Cardiac fibroblast (primary cell): ENCODE results near the gene PHF12.

ENCODE experiments used
- DNase-seq, 2 donors: peaks; one replicate each; pipeline versions ENCODE4 v3.0.0 to v3.0.0-alpha.2; 2010; ENCODE audit warnings: low read depth in 2 of 2
- H3K4me3 ChIP-seq, 2 donors: replicated peaks in 1 of 2; 1 replicate in 1 of 2; 2 replicates in 1 of 2; pipeline ENCODE4 v1.5.1; 2011; ENCODE audit warnings: low read depth in 2 of 2, low read length in 2 of 2, mild to moderate bottlenecking in 2 of 2, moderate library complexity in 1 of 2
- TF ChIP-seq, protein P1 (sequence below): IDR thresholded peaks from one replicate; pipeline ENCODE4 v1.5.1; 2011; ENCODE audit warnings: low read depth, mild to moderate bottlenecking, low read length, inconsistent platforms

The PHF12 gene

DNA sequence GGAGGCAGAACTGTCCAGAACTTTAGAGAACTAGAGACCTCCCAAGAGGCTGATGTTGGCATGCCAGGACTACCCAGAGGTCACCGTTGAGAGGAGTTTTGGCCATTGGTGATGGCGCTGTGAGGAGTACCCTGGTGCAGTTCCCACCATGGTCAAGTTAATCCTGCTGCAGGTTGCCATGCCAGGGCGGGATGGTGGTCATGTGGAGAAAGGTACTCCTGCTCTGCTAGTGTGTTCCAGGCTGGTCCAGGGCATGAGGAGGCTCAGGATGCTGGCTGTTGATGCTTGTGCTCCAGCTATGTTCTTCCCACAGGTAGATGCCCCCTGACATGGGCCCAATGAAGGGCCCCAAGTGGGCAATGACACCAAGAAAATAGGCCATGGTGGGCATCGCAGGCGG lies 4.1 kb upstream of the PHF12 start:
- no peak for DNase-seq
- TF ChIP-seq, protein P1, sequence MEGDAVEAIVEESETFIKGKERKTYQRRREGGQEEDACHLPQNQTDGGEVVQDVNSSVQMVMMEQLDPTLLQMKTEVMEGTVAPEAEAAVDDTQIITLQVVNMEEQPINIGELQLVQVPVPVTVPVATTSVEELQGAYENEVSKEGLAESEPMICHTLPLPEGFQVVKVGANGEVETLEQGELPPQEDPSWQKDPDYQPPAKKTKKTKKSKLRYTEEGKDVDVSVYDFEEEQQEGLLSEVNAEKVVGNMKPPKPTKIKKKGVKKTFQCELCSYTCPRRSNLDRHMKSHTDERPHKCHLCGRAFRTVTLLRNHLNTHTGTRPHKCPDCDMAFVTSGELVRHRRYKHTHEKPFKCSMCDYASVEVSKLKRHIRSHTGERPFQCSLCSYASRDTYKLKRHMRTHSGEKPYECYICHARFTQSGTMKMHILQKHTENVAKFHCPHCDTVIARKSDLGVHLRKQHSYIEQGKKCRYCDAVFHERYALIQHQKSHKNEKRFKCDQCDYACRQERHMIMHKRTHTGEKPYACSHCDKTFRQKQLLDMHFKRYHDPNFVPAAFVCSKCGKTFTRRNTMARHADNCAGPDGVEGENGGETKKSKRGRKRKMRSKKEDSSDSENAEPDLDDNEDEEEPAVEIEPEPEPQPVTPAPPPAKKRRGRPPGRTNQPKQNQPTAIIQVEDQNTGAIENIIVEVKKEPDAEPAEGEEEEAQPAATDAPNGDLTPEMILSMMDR: no peak
- H3K4me3 ChIP-seq: no peak overlapping the region

DNA sequence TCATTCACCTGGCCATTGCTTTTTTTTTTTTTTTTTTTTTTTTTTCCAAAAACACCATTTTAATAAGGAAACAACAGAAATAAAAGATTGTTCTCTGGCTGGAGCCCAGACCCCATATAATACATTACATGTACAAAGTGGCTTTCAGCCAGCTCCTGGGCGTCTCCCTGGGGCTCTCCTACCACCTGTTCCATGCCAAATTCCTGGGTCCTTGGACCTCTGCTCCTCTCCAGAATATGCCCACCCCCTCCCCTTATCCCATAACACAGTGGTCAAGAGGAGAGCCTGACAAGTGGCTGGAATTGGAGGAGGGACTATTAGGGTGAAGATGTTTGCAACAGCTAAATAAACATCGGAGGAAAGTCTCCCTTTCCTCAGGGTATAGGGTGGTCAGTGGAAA lies 3.6 kb upstream of the PHF12 start:
- TF ChIP-seq, protein P1: no peak
- no peak overlapping the region for H3K4me3 ChIP-seq
- no peak for DNase-seq

DNA sequence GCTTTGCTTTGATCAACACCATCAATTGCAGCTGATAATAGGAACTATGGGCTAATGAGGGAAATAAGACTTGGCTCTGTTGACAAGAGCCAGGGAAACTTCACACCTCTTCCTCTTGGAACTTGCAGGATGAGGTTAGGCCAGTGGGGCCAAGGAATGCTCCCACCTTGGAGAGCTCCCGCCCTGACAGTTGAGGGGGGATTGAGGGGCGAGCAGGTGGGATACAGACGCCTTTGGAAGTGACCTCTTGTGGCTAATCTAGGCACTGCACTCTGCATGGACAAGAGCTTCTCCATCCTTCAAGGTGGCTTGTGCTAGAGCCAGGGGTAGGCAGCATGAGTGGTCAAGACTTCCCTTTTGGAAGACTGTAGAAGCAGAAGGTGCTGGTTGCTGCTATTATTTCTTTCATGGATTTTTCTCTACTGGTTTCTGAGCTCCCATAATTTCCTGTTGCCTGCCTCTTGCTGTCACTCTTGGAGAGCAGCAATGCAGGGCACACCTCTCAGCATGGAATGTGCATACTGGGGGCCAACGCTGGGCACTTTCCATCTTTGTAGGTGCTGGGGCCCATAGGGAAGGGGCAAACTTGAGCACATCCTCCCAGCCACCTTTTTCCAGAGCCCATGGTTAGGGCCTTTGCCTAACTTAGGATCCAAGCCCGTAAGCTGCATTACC lies 2.3 kb upstream of the PHF12 start:
- TF ChIP-seq, protein P1: peak; percentile 96
- H3K4me3 ChIP-seq: no peak overlapping the region
- peak; percentile 55 to 61 for DNase-seq

DNA sequence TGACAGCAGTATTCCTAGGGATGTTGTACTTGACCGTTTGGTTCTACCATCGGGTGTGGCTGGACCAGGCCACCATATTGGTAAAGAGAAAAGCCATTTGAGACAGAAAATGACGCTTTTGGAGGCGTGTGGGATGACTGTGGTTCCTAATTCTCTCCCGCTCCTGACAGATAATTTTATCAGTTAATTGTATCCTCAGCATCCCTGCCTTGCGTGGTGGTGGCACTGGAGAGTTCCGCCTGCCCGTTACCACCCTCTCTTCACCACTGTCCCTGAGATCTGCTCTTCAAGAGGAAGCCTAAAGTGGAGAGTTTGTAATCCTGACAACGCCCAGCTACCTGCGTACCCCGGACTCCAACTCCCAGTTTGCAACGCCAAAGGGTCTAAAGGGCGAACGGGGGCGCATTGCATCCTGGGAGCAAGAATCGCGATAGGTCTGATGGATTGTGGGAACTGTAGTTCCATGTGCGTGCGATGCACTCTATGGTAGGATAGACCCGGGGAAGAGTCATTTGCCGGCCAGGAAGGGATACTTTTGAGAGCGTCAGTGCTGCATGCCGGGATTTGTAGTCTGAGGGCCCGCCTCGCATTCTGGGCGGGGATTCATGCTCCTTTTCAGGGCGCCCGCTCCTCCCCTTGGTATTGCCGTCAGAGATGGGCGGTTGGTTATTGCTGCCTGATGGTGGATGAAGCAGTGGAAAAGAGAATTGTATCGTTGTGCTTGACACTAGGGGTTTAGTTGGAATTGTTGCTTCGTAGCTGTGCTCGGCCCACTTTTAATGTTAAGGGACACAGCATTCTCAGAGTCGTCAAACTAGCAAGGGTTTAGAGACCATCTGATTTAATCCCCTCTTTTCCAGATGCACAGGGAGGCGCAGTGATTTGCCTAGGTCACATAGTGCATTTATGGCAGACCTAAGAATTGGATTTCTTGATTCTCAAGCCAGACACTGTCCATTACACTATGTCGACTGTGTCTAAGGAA lies 965 bp upstream of the PHF12 start:
- peak overlapping the region; percentile 62 to 66 for H3K4me3 ChIP-seq
- DNase-seq: peak; percentile 100
- TF ChIP-seq, protein P1: no peak

DNA sequence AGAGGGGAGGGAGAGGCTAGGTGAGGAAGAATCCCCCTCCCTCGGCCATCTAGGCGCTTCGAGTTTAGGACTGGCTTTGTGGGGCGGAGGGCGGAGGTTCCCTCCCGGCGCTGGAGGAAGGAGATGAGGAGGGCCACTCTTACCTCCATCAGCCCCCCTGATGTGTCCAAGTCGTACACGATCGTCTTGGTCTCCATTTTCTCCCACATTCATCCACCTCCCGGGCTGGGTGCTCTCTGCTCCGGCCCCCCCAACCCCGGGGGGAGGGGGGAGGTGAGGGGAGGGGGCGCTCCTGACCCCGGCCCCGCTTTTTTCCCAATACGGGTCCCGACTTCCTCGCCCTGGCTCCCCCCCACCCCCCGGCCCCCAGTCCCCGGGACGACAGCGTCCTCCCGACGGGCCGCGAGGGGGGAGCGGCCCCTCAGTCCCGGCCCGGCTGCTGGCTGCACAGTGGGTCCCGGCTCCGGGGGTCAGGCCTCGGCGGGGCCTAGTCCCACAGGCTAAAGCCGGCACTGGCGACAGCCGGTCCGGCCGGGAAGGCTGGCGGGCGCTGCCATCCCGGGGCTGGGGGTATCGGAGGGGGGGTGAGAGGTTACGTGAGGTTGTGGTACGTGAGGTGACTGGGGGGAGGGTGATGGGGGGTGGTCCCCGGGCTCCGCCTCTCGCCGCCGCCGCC lies 428 bp downstream of the PHF12 start:
- TF ChIP-seq, protein P1: no peak
- H3K4me3 ChIP-seq: peak overlapping the region; percentile 85 to 95
- no peak for DNase-seq

DNA sequence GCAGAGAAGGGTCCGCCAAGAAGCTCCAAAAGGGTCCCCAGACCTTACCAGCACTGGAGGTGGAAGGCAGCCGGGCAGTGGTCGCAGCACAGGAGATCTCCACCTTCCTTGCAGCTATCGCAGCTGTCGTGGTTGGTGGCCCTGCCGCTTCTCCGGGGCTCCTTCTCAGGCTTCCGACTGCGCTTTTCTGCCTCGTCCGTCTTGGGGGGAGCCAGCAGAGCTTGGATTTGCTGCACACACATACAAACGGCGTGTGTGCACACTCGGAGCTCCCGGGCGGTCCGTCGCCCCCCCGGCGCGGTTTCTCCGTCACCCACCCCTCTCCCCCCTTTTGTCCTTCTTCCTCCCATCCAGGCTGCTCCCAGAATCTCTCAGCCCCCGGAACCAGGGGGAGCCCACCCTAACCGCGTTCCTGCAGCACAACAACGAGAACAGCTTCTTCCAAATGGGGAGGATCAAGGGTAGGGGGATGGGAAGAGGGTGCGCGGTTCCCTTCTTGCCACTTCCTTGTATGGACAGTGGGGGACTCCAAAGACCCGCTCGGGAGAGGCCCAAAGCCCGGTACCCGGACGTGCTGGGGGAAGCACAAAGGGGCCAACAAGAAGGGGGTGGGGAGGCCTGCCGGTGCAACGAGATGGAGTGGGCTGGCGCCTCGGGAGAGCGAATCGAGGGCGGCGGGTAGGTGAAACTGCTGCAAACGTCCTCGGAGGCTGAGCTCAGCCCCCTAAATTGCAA lies 1.1 kb downstream of the PHF12 start:
- TF ChIP-seq, protein P1: no peak
- H3K4me3 ChIP-seq: peak overlapping the region; percentile 85 to 95
- DNase-seq: peak; percentile 47 to 52
